Germinal center (tissue), 1 donor: ENCODE data around the gene TTC28.
"Not testable (repeated sequence)": the region's sequence is repeated elsewhere in the genome, so short reads cannot be mapped to it uniquely, and the experiment has no call there.

Experiments
- DNase-seq: peaks from one replicate; pipeline ENCODE4 v3.0.0; 2012; ENCODE audit warnings: mixed read lengths, low spot score

The TTC28 gene

GRCh38 chr22:28560046-28560742 lies 119.4 kb downstream of the TTC28 start:
- DNase-seq = no peak

DNA sequence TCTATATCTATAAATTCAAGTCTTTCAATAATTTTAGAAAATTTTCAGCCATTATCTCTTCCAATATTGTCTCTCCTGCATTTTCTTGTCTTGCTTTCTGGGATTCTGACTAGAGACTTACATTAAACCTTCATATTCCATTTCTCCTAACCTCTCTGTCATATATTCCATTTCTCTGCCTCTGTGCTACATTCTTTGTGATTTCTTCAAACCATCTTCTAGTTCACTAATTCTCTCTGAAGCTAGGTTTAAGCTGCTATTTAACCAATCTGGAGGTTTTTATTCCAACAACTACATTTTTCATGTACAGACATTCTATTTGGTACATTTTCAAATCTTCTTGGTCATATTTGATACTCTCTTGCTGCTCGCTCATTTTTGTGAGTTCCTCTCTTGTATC lies 122.5 kb downstream of the TTC28 start:
- DNase-seq = no peak

GRCh38 chr22:28553108-28553866 lies 126.4 kb downstream of the TTC28 start:
- not testable (repeated sequence) for DNase-seq

- no peak for DNase-seq
Measured at GRCh38 chr22:28548406-28548805, 131.2 kb downstream of the TTC28 start.

DNA sequence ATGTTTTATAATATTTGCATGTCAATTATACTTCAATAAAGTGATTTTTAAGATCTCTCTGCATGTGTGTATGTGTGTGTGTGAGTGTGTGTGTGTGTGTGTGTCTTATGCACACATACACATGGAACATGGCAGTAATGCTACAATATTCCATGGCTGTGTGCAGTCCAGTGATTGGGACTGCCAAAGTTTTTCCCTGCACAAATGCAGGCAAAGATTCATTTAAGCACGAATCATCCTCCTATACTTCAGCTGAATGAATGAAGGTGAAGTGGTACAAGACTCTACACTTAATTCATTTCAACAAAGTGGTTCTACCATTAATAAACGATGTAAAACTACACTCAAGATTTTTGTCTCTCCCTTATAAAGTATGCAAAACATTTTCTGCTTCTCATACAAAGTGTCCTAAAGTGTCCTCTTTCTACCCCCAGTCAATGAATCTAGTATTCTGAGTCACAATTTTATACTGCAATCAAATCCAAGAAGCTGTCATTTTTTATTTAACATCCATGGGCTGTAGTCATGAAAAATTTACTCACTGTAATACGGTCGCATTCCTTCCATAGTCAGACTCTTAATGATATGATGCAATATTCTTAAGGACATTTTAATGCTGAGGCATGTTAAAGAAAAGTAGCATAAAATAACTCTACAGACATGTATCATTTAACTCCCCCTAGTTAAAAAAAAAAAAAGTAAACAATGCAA lies 132.4 kb downstream of the TTC28 start:
- no peak for DNase-seq

GRCh38 chr22:28544431-28544868 lies 135.2 kb downstream of the TTC28 start:
- DNase-seq = no peak

GRCh38 chr22:28542980-28543621 lies 136.5 kb downstream of the TTC28 start:
- DNase-seq = no peak

- no peak for DNase-seq
Measured at GRCh38 chr22:28541137-28541536, 138.5 kb downstream of the TTC28 start.

DNA sequence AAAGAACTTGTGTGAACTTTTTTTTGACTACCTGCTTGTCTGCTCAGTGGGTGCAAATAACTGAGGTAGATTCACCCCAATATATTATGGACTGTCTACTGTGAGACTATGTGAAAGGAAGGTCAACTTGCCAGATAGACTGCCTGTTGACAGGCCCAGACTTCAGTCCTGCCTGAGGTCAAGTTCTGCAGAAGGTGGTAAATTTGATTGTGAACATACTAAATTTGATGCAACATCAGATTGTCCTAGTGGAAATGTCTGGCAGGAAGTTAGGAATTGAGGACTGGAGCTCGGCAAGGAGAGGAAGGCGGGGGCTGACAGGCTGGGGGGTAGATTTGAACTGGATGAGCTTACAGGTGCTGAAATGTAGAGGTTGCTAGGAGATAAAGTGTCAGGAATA lies 140.7 kb downstream of the TTC28 start:
- DNase-seq = no peak

GRCh38 chr22:28530565-28530964 lies 149.1 kb downstream of the TTC28 start:
- not testable (repeated sequence) for DNase-seq

- DNase-seq = not testable (repeated sequence)
Measured at GRCh38 chr22:28529144-28529543, 150.5 kb downstream of the TTC28 start.

- DNase-seq = no peak
Measured at GRCh38 chr22:28521451-28521850, 158.2 kb downstream of the TTC28 start.

DNA sequence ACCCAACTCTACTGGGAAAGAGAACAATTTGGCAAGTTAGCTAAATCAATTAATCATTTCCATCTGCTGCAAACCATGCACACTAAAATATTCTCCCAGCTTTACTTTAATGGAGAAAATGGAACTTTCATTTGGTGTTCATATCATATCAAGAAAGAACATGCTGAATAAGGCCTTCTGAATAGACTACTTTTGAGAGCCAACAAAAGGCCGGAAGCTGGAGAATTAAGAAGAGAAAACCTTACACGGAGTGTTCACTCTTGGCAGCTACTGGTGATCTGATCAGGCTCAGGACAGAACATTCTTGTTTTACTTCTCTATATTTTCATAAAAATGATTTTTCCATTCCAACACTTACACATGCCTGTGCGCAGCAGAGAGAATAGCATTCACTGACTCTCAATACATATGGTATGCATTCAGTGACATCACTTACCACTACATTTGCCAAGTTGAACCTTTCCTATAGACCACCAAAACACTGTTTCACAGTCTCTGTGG lies 165.3 kb downstream of the TTC28 start:
- DNase-seq = no peak

GRCh38 chr22:28512387-28512786 lies 167.3 kb downstream of the TTC28 start:
- DNase-seq = not testable (repeated sequence)

- no peak for DNase-seq
Measured at GRCh38 chr22:28507896-28508295, 171.7 kb downstream of the TTC28 start.

- DNase-seq = no peak
Measured at GRCh38 chr22:28506150-28506535, 173.5 kb downstream of the TTC28 start.

DNA sequence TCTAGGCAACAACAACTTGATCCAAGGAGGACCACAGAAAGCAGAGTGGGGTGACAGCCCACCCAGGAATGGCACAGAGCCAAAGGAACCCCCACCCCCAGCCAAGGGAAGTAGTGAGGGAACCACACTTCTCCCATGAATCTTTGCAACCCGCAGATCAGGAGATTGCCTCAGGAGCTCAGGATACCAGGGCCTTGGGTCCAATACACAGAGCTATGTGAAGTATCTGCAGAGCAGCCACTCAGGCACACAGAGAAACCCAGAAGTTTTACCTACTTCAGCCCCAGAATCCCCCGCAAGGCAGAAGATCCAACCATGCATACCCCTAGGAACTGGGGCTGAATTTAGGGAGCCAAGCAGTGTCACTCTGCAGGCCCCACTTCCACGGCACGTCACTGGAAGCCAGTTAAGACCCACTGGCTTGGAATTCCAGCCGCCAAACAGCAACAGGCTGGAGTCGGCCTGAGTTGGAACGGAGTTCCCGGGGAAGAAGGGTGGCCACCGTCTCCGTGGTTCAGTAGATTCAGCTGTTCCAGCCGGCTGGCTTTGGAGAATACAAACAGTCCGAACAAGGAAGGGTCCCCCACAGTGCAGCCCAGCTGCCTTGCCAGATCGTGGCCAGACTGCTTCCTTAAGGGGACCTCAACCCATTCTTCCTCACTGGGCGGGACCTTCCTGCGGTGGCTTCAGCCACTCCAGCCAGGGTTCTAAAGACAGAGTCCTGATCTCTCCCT lies 174.1 kb downstream of the TTC28 start:
- DNase-seq = no peak

DNA sequence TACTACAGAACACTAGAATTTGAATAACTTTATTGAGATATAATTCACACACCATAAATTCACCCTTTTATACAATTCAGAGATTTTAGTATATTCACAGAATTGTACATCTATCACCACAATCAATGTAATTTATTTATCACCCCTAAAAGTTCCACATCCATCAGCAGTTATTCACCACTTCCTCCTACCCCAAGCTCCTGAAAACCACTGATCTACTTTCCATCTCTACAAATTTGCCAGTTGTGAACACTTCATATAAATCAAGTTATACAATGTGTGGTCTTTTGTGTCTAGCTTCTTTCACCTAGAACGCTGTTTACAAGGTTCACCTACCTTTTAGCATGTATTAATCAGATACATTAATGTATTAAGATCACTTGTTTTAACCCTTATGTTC lies 179.6 kb downstream of the TTC28 start:
- no peak for DNase-seq

- DNase-seq = no peak
Measured at GRCh38 chr22:28498044-28498443, 181.6 kb downstream of the TTC28 start.

GRCh38 chr22:28497188-28497587 lies 182.5 kb downstream of the TTC28 start:
- DNase-seq = no peak

DNA sequence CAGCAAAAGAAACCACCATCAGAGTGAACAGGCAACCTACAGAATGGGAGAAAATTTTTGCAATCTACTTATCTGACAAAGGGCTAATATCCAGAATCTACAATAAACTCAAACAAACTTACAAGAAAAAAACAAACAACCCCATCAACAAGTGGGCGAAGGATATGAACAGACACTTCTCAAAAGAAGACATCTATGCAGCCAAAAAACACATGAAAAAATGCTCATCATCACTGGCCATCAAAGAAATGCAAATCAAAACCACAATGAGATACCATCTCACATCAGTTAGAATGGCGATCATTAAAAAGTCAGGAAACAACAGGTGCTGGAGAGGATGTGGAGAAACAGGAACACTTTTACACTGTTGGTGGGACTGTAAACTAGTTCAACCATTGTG lies 188.4 kb downstream of the TTC28 start:
- not testable (repeated sequence) for DNase-seq

DNA sequence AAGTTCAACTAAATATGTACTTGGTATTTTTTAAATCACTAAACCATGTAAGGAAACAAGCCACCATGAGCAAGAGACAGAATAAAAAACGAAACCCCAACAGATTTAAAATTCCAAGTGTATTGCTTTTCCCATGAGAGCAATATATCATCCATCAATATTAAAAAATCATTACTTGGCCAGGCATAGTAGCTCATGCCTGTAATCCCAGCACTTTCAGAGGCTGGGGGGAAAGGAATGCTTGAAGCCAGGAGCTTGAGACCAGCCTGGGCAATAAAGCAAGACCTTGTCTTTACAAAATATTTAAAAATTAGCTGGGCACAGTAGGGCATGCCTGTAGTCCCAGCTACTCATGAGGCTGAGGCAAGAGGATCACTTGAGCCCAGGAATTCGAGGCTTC lies 190.8 kb downstream of the TTC28 start:
- no peak for DNase-seq
